Caki2 (cell line): Measurements from ENCODE around the gene TSPAN2. TPM values are rescaled to one million over a fixed set of nuclear protein-coding genes. Genes with fewer than 3 reads are reported as not detected.
"Not testable (repeated sequence)": the region's sequence is repeated elsewhere in the genome, so short reads cannot be mapped to it uniquely, and the experiment has no call there.

ENCODE experiments used
- DNase-seq: peaks from one replicate; pipeline ENCODE4 v3.0.0-alpha.2; 2015; ENCODE audit warnings: low read depth
- in situ Hi-C: cut with HindIII; loops from 2 replicates; pipeline ENCODE4 v1.10.0; 2016; ENCODE audit warnings: low sequenced_read_pairs, low pct_unique_long_range_greater_than_20kb, mixed read lengths
- total RNA-seq: library from RNA; depleted of rRNA; stranded (reverse); fragments of >200 nt; shearing (Covaris generic); gene quantifications from 2 replicates; pipeline ENCODE4 v1.2.3, GENCODE V29; 2014; ENCODE audit warnings: low replicate concordance

The TSPAN2 gene
- total RNA-seq, 1 experiment from 2014 or later, result 11.5 TPM

DNA sequence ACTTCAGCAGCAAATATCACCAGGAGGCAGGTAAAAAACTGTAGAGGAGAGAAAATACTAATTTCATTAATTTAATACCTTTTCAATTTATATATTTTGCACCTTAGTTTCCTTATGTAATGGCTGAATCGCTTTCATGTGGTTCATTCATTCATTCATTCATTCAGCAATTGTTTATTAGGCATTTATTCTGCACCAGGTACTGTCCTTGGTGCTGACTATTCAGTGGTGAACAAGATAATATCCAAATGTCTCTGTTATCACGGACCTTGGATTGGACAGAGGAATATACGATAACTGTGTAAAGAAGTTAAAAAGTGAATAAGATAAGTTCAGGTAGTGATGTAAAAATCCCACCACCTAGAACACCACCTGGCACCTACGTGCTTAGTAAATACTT is 28.8 kb downstream of the TSPAN2 start:
- in situ Hi-C loops, result no loop called here

DNA sequence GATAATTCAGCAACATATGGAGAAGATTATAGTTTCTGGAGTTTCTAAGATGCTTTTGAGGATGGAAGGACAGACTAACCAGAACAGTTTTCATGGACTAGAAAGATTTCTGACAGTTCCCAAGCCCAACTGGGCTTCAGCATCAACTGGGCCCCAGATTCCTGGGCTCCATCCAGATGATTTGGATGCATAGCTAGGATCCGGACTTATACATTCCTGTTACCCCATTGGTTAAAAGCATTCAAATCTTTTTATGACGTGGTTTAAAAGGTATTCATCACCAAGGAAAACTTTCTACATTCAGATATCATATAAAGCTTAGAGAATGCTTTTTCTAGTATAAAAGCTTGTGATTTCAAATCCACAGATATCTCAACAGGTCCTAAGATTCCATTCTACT is 30.0 kb downstream of the TSPAN2 start:
- no peak for DNase-seq
- in situ Hi-C loops, result no loop called here

More for the DNA sequence above, 28.8 kb downstream of the TSPAN2 start:
- DNase-seq, result no peak

DNA sequence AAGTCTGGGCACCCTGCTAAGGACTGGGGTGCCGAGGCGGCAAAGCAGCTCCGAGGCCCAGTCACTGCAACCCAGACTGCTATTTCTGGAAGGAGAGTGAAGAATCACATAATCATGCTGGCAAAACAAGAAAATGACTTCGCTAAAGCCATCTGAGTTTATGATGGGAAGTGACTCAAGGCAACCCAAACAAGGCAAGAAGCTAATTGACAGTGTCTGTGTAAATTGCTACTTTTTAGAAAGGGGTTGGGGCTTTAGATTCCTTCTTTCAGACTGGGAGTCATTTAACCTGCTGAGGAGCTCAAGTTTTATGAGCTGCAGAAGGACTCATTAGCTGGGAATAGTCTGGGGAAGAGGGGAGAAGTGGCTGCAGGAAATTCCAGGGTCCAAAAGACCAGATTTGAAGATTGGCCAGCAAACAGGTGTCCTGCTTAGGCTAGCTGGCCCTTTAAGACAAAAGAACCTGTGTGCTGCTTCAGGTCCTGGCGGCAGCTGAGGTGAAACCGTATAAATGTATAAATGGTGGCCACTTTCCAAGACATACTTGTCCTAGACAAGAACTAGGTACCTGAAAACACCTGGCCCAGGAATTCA is 31.5 kb downstream of the TSPAN2 start:
- in situ Hi-C loops, result no loop called here
- DNase-seq, result no peak

DNA sequence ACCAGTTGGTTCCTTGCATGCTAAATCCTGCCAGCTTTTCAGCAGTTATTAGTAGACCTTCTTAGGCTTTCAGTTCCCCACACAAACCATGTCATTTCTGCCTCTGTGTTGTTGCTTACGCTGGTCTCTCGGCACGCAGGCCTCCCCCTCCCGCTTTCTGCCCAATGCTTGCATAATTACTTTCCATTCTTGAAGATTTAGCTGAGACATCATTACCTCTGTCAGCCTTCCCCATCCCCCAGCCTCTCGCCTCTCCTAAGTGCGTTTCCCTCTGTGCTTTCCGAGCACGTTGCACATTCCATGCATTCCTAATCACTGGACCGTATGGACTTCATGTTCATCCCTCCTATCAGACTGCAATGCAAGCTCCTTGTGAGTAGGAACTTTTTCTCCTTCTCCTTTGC is 32.9 kb downstream of the TSPAN2 start:
- in situ Hi-C loops, result no loop called here

DNA sequence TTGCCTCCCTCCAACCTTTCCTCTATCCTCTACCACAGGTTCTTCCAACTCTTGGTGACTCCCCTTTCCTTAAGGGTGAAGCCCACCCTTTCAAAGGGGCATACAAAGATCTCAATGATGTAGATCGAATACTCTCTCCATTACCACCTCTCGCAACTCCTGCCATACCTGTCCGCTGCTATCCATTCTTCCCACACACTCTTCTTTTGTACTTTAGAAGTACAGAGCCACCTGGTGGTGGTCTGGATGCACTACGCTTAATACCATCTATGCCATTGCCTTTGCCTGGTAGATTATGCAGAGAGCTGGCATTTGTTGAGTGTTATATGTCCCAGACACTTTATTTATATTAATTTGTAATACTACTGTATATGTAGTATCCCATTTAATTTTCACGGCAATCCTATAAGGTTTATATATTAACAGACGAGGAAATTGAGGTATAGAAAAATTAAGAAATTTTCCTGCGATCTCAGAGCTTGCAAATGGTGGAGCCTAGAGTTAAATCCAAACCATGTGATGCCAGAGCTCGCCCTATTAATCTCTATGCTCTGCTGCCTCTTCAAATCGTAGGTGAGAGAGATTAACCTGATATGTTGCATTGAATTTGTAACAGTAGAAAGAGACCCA is 36.7 kb downstream of the TSPAN2 start:
- in situ Hi-C loops, result no loop called here

More for the DNA sequence above, 32.9 kb downstream of the TSPAN2 start:
- DNase-seq, result peak; percentile 90

DNA sequence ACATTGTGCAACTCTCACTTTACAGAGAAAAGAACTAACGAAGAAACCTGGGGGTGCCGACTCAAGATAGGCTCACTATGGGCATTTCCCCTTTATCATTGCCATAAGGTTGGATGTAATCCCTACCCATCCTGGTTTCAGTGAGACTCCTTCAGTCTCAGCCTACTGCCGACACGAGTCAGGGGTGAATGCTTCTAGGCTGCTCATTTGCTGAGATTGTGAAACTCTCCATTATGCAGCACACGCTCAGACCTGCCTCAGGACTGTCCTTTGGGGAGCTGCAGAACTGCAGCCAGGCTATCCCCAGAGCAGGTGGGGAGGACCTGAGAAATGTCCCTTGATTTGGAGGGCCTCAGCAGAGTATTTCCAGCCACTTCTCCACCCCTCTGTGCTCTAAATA is 37.5 kb downstream of the TSPAN2 start:
- no peak for DNase-seq
- in situ Hi-C loops, result no loop called here

More for the DNA sequence above, 36.7 kb downstream of the TSPAN2 start:
- peak; percentile 52 for DNase-seq

DNA sequence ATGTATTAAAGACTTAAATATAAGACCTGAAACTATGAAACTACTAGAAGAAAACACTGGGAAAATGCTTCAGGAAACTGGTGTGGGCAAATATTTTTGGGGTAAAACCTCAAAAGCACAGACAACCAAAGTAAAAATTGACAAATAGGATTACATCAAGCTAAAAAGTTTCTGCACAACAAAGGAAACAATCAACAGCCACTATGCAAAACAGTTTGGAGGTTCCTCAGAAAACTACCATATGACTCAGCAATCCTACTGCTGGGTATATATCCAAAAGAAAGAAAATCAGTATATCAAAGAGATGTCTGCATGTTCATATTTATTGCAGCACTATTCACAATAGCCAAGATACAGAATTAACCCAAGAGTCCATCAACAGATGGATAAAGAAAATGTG is 42.6 kb downstream of the TSPAN2 start:
- DNase-seq, result no peak
- in situ Hi-C loops, result no loop called here

DNA sequence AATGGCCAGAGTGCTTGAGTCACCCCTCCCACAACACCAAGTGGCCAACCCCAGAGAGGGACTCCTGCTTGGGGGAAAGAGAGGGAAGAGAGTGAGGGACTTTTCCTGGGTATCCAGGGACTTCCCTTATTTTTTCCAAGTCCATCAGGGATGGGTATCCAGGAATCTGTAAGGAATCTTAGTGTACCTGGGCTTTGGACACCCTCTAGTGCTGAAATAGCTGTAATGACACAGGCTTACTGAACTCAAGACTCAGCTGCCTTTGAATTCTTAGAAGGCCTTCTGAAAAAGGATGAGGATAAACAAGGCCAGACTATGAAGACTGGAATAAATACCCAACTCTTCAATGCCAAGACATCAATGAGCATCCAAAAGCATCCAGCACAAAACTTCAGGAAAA is 47.6 kb downstream of the TSPAN2 start:
- peak; percentile 4 for DNase-seq

DNA sequence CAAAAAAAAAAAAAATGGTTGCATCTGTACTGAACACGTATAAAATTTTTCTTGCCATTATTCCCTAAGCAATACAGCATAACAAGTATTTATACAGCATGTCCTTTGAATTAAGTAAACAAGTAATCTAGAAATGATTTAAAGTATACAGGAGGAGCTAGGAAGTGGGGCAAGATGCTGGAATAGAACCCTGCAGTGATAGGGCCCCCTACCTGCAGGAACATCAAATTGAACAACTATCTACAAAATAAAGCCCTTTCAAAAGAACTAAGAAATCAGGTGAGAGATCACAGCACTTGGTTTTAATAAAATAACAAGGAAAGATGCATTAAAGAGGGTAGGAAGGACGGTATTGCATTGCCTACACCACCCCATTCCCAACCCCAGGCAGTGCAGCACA is 48.8 kb downstream of the TSPAN2 start:
- in situ Hi-C loops, result no loop called here

More for the DNA sequence above, 47.6 kb downstream of the TSPAN2 start:
- in situ Hi-C loops, result no loop called here

DNA sequence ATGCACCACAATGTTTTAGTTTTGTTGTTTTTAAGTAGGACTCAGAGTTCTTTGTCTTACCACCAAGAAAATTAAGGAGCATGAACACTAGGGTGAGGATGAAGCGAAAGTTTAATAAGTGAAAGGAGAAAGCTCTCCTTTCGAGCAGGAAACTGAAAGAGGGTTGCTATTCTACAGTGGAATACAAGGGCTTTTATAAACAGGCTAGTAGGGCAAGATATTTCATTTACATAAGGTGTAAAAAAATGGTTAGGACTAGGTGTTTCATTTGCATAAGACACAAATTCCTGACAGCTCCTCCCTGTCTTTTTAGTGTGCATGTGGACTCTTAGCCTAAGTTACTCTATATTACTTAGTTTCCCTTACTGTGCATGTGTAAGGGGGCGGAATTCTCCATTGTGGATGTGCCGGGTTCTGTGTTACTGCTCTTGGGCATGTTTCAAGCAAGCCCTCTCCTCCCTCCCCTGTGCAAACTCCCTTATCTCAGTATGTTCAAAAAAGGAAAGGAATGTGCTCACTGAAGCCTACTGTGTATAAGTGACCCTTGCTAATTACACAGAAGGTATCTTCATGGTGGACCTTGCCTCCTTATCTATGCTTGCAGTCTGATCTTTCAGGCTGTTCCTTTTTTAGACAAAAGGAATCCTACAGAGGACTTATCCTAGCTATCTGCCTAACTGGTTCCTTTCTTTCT is 52.3 kb downstream of the TSPAN2 start:
- in situ Hi-C loops, result no loop called here
- no peak for DNase-seq

More for the DNA sequence above, 48.8 kb downstream of the TSPAN2 start:
- no peak for DNase-seq

DNA sequence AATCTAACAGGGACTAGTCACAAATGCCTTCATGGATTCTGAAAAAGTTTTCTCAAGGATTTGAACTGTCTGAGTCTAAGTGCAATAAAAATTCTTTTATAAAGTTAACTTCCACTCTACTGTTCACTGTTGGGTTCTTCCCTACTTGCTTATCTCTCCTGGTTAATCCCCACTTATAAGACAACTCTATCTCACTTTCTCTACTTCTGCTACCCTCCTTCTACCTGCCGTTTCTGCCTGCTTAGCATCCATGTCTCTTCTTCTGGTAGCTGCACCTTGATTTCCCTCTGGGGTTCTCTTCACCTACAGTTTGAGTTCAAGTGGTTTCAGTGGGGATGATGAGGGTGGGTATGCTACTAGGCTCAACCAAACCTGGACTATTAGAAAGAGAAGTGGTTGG is 53.7 kb downstream of the TSPAN2 start:
- no peak for DNase-seq
- in situ Hi-C loops, result no loop called here

DNA sequence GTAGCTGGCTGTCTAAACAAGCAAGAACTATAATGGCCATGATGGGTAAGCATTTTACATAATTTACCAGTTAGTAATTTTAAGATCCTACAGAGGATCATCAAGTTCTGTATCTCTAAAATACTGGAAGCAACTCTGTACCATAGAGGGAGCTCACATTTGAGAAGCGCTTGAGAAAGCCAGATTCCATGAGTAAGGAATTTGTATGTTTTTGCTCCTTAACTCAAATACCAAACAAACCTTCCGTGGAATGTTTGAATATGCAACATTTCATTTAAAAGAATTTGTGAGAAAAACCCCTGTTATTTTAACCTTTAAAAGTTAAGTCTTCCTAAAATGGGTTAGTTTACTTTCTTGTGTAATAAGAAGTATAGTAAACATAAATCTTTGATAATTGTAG is 57.7 kb downstream of the TSPAN2 start:
- no peak for DNase-seq
- in situ Hi-C loops, result no loop called here

DNA sequence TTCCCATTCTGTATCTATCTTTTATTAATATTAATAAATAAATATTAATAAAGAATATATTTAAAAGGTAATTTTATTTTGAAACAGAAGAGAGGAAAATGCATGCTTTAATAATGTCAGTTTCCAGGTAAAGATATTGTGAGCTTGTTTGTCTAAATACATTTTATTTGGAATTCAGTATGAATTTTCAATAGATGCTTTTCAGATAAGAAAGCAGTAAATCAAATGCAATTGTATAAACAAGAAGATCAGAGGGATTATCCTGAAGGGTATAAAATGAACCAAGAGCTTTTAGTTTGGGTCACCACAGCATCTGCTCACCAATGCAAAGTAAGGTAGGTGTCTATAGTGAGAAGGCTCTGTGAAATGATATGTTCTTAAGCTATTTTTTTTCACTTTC is 59.8 kb downstream of the TSPAN2 start, which contains the start of gene TSHB:
TSS of gene TSHB (plus strand) at position 301 of the 400 bp plus-strand sequence. CDS start 3,537 bp downstream, outside the sequence.
- in situ Hi-C loops, result no loop called here
- no peak for DNase-seq

DNA sequence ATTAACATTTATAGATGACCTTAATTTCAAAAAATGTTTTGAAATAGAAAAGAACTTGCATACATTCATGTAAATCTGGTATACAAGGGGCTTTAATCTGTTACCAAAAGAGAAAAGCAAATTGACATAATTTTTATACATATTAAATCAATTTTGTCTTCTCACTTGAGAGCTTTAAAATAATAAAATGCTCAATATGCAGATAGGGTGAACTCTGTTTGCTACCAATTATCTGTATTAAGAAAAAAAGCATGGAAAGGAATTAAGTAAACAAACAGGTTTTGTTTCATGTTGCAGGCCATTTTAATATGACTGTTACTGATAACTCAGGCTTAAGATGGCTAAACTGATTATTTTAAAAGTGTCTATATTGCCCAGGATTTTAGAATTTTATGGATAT is 65.7 kb downstream of the TSPAN2 start:
- in situ Hi-C loops, result no loop called here
- DNase-seq, result no peak

DNA sequence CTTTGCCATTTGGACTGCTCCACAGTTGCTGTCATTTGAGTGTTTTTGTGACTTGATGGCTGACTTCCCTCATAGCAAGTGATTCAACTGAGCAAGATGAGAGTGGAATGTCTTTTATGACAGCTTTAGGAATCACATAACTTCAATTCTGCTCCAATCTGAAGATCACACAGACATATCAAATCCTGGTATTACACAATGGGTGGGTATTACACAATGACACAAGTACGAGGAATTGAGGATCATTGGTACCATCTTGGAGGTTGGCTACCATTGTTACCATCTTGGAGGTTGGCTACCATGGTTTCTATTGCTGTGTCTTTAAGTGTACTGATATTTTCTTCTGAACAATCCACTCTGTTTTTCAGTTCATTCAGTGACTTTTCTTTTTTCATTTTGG is 68.2 kb downstream of the TSPAN2 start:
- no peak for DNase-seq
- in situ Hi-C loops, result no loop called here

DNA sequence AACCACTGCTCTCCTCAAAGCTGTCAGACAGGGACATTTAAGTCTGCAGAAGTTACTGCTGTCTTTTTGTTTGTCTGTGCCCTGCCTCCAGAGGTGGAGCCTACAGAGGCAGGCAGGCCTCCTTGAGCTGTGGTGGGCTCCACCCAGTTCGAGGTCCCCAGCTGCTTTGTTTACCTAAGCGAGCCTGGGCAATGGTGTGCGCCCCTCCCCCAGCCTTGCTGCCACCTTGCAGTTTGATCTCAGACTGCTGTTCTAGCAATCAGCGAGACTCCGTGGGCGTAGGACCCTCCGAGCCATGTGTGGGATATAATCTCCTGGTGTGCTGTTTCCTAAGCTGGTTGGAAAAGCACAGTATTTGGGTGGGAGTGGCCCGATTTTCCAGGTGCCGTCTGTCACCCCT is 69.8 kb downstream of the TSPAN2 start:
- DNase-seq, in situ Hi-C loops: not testable (repeated sequence)

DNA sequence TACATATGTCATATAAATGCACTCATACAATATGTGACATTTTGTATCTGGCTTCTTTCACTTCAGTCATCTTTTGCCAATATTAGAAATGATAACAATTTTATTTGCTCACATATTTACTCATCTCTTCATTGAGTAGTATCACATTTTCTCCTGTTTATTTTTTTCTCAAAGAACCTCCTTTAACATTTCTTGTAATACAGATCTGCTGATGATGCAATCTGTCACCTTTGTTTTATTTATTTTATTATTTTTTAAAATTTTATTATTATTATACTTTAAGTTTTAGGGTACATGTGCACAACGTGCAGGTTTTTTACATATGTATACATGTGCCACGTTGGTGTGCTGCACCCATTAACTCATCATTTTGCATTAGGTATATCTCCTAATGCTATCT is 75.5 kb downstream of the TSPAN2 start:
- no peak for DNase-seq
- in situ Hi-C loops, result no loop called here

DNA sequence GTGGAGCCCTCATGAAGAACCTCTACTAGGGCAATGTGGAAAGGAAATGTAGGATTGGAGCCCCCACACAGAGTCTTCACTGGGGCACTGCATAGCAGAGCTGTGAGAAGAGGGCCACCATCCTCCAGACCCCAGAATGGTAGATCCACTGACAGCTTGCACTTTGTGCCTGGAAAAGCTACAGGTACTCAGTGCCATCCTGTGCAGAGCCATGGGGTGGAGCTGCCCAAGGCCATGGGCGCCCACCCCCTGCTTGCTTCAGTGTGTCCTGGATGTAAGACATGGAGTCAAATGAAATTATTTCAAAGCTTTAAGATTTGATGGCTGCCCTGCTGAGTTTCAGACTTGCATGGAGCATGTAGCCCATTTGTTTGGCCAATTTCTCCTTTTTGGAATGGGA is 76.9 kb downstream of the TSPAN2 start:
- in situ Hi-C loops, result no loop called here
- no peak for DNase-seq

DNA sequence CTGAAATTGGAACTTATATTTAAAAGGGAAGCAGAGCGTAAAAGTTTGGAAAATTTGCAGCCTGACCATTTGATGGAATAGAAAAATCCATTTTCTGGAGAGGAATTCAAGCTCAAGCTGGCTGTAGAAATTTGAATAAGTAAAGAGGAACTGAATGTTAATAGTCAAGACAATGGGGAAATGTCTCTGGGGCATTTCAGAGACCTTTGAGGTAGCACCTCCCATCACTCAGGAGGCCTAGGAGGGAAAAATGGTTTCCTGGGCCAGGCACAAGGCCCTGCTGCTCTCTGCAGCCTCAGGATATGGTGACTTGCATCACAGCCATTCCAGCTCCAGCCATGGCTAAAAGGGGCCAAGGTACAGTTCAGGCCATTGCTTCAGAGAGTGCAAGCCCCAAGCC is 77.3 kb downstream of the TSPAN2 start:
- in situ Hi-C loops, result no loop called here
- DNase-seq, result no peak
